HG03439 (cell line): ENCODE measurements around the gene CEP104.

Experiments used
- ATAC-seq: cut with Tn5 transposase; IDR thresholded peaks from one replicate; pipeline ENCODE4 v1.9.1; 2021; ENCODE audit warnings: mild to moderate bottlenecking, moderate library complexity; ENCODE audit not compliant: unreplicated experiment

The CEP104 gene

GRCh38 chr1:3767328-3767925 lies 89.6 kb downstream of the CEP104 start:
- ATAC-seq, result no peak

GRCh38 chr1:3763351-3764125 lies 93.5 kb downstream of the CEP104 start:
- ATAC-seq, result no peak

- no peak for ATAC-seq
These were observed 94.2 kb downstream of the CEP104 start for GRCh38 chr1:3762873-3763228.

- no peak for ATAC-seq
These were observed 94.7 kb downstream of the CEP104 start for GRCh38 chr1:3762151-3762872.
